GM13976 (cell line): ENCODE data around the gene MAP1LC3B.

Experiments
- DNase-seq: peaks from one replicate; pipeline ENCODE4 v3.0.0; 2012; ENCODE audit warnings: low spot score
- in situ Hi-C: fragments of 300-500 bp; cut with MboI; formaldehyde crosslinking; loops from one replicate; pipeline ENCODE4 v1.12.0; 2022; ENCODE audit warnings: low sequenced_read_pairs, mixed read lengths, inconsistent platforms; ENCODE audit not compliant: unreplicated experiment
- TF ChIP-seq, protein P1 (sequence below): IDR thresholded peaks from 2 replicates; pipeline ENCODE4 v1.5.1; 2012; ENCODE audit warnings: borderline replicate concordance, mild to moderate bottlenecking; ENCODE audit not compliant: insufficient read depth; ENCODE audit errors: extremely low read depth, missing control alignments, control extremely low read depth

The MAP1LC3B gene

DNA sequence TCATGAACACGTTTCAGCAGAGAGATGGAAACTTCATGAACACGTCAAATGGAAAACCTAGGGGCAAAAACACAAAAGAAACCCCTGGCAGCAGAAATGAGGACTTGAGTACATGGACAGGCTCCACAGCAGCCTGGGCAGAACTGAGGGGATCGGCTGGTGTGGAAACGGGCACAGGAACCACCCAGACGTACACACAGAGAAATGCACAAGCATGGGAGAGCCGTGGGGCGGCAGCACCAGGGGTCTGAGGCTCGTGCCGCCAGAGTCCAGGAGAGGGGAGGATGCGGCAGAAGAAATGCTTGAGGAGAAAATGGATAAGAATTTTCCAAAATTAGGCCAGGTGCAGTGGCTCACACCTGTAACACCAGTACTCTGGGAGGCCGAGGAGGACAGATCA is 30.0 kb downstream of the MAP1LC3B start:
- in situ Hi-C loops: no loop called here
- no peak for DNase-seq
- TF ChIP-seq, protein P1, sequence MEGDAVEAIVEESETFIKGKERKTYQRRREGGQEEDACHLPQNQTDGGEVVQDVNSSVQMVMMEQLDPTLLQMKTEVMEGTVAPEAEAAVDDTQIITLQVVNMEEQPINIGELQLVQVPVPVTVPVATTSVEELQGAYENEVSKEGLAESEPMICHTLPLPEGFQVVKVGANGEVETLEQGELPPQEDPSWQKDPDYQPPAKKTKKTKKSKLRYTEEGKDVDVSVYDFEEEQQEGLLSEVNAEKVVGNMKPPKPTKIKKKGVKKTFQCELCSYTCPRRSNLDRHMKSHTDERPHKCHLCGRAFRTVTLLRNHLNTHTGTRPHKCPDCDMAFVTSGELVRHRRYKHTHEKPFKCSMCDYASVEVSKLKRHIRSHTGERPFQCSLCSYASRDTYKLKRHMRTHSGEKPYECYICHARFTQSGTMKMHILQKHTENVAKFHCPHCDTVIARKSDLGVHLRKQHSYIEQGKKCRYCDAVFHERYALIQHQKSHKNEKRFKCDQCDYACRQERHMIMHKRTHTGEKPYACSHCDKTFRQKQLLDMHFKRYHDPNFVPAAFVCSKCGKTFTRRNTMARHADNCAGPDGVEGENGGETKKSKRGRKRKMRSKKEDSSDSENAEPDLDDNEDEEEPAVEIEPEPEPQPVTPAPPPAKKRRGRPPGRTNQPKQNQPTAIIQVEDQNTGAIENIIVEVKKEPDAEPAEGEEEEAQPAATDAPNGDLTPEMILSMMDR: no peak

GRCh38 chr16:87423429-87423828 is 31.3 kb downstream of the MAP1LC3B start:
- in situ Hi-C loops: no loop called here
- TF ChIP-seq, protein P1: no peak
- DNase-seq: no peak

GRCh38 chr16:87424266-87424665 is 32.1 kb downstream of the MAP1LC3B start:
- no peak for DNase-seq
- in situ Hi-C loops: no loop called here
- TF ChIP-seq, protein P1: no peak

DNA sequence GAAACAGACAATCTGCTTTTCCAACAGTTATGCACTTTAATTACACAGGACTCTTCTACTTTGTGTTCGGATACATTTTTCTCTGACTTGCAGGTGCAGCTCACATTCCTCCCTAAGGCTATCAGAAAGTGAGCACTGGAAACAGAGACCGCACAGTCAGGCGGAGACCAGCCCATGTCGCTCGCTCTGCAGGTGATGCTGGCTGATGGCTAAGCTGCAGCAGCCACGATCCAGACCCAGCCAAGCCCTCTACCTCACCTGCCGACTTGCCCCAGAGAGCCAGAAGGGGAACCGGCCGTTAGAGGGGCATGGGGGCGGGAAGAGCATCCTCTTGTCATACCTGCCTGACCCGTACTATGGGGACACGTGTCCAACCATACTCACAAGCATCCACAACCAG is 33.8 kb downstream of the MAP1LC3B start:
- in situ Hi-C loops: no loop called here
- TF ChIP-seq, protein P1: no peak
- no peak for DNase-seq

GRCh38 chr16:87426423-87427215 is 34.5 kb downstream of the MAP1LC3B start:
- in situ Hi-C loops: no loop called here
- TF ChIP-seq, protein P1: no peak
- no peak for DNase-seq

DNA sequence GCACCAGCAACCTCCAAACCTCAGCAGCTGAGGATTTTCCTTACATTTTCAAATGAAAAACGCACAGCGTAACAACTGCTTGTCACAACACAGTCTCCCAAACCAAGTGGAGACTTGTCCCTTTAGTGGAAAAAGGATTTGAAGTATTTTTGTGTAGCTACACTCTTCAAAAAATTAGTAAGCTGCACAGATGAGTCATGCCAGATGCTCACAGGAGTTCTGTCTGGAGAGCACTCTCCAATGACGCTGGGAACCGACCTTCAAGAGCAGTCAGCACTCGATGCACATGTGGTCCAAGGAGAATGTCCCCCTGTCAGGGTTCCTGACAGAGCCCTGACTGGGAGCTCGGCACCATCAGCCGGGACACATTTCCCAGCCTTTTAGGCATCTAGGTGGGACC is 39.8 kb downstream of the MAP1LC3B start:
- DNase-seq: no peak
- TF ChIP-seq, protein P1: no peak
- in situ Hi-C loops: no loop called here
